HFF-Myc (cell line): ENCODE measurements around the gene BIN1.

Source experiments
- DNase-seq: peaks from one replicate; pipeline ENCODE4 v3.0.0-alpha.2; 2011; ENCODE audit warnings: low read depth; ENCODE audit errors: extremely low read depth
- H3K4me3 ChIP-seq: replicated peaks from 2 replicates; pipeline ENCODE4 v1.5.1; 2011; ENCODE audit warnings: low read depth, mild to moderate bottlenecking, control low read depth, low read length
- CTCF ChIP-seq: IDR thresholded peaks from 2 replicates; pipeline ENCODE4 v1.5.1; 2012; ENCODE audit warnings: mild to moderate bottlenecking, low read depth, low read length, control low read depth; ENCODE audit errors: missing control alignments

The BIN1 gene

GRCh38 chr2:127088706-127089105, 18.2 kb downstream of the BIN1 start:
- no peak for TF ChIP-seq CTCF
- DNase-seq, result no peak
- H3K4me3 ChIP-seq, result no peak overlapping the region

GRCh38 chr2:127087791-127088495, 19.0 kb downstream of the BIN1 start:
- no peak for DNase-seq
- H3K4me3 ChIP-seq, result peak overlapping the region; percentile 35
- TF ChIP-seq CTCF, result no peak

- no peak for TF ChIP-seq CTCF
- DNase-seq, result no peak
- H3K4me3 ChIP-seq, result peak overlapping the region; percentile 35
Measured at GRCh38 chr2:127086990-127087790, 19.8 kb downstream of the BIN1 start.

- no peak for DNase-seq
- TF ChIP-seq CTCF, result no peak
- no peak overlapping the region for H3K4me3 ChIP-seq
Measured at GRCh38 chr2:127085317-127085681, 21.7 kb downstream of the BIN1 start.

- DNase-seq, result no peak
- no peak overlapping the region for H3K4me3 ChIP-seq
Measured at GRCh38 chr2:127084611-127085316, 22.2 kb downstream of the BIN1 start.

More at GRCh38 chr2:127084611-127085316, 22.2 kb downstream of the BIN1 start:
- no peak for TF ChIP-seq CTCF
